H9 (cell line): Measurements from ENCODE around the gene CREB1. TPM values are rescaled to one million over a fixed set of nuclear protein-coding genes. Genes with fewer than 3 reads are reported as not detected.

Experiments
- DNase-seq: peaks from one replicate; pipeline ENCODE4 v3.0.0-alpha.2; 2017
- H2AFZ ChIP-seq: one replicate; pipeline ENCODE4 v1.6.1; 2013; ENCODE audit warnings: mild to moderate bottlenecking, low read length, control low read depth, moderate library complexity
- H2AK5ac ChIP-seq: 2 replicates; pipeline ENCODE4 v1.6.1; 2013; ENCODE audit warnings: low read length, control low read depth, mixed read lengths; ENCODE audit not compliant: insufficient read length
- H2BK120ac ChIP-seq: one replicate; pipeline ENCODE4 v1.6.1; 2013; ENCODE audit warnings: low read depth, mild to moderate bottlenecking, low read length, control low read depth, inconsistent platforms; ENCODE audit not compliant: poor library complexity, severe bottlenecking
- H2BK12ac ChIP-seq: 2 replicates; pipeline ENCODE4 v1.6.1; 2013; ENCODE audit warnings: low read length, control low read depth, mixed read lengths, low read depth; ENCODE audit not compliant: insufficient read length
- H2BK15ac ChIP-seq: 2 replicates; pipeline ENCODE4 v1.6.1; 2013; ENCODE audit warnings: low read depth, low read length, control low read depth
- H2BK20ac ChIP-seq: one replicate; pipeline ENCODE4 v1.6.1; 2013; ENCODE audit warnings: low read depth, mild to moderate bottlenecking, low read length, control low read depth, inconsistent platforms; ENCODE audit not compliant: poor library complexity, severe bottlenecking
- H2BK5ac ChIP-seq: 2 replicates; pipeline ENCODE4 v1.6.1; 2013; ENCODE audit warnings: low read length, control low read depth, mixed read lengths; ENCODE audit not compliant: insufficient read length
- H3K14ac ChIP-seq: 2 replicates; pipeline ENCODE4 v1.6.1; 2013; ENCODE audit warnings: low read length, control low read depth; ENCODE audit not compliant: insufficient read depth
- H3K18ac ChIP-seq: 2 replicates; pipeline ENCODE4 v1.6.1; 2013; ENCODE audit warnings: low read depth, mild to moderate bottlenecking, mixed read lengths, low read length, control low read depth; ENCODE audit not compliant: insufficient read length
- H3K23ac ChIP-seq: 2 replicates; pipeline ENCODE4 v1.6.1; 2013; ENCODE audit warnings: low read length, control low read depth, mixed read lengths, low read depth; ENCODE audit not compliant: insufficient read length
- H3K23me2 ChIP-seq: 2 replicates; pipeline ENCODE4 v1.6.1; 2013; ENCODE audit warnings: low read depth, mild to moderate bottlenecking, mixed read lengths, low read length, control low read depth; ENCODE audit not compliant: insufficient read length, poor library complexity, severe bottlenecking
- H3K27ac ChIP-seq: 2 replicates; pipeline ENCODE4 v1.5.1; 2013; ENCODE audit warnings: low read length, control low read depth, mixed read lengths, low read depth; ENCODE audit not compliant: insufficient read length
- H3K27me3 ChIP-seq: 2 replicates; pipeline ENCODE4 v1.6.1; 2013; ENCODE audit warnings: low read length, control low read depth, inconsistent platforms; ENCODE audit not compliant: insufficient read depth
- H3K4ac ChIP-seq: 2 replicates; pipeline ENCODE4 v1.6.1; 2013; ENCODE audit warnings: low read depth, mild to moderate bottlenecking, control low read depth, inconsistent platforms, low read length, moderate library complexity
- H3K4me1 ChIP-seq: 2 replicates; pipeline ENCODE4 v1.6.1; 2013; ENCODE audit warnings: low read length, control low read depth, inconsistent platforms; ENCODE audit not compliant: insufficient read depth
- H3K4me2 ChIP-seq: 2 replicates; pipeline ENCODE4 v1.6.1; 2013; ENCODE audit warnings: low read length, control low read depth, mixed read lengths; ENCODE audit not compliant: insufficient read length, insufficient read depth
- H3K56ac ChIP-seq: 2 replicates; pipeline ENCODE4 v1.6.1; 2013; ENCODE audit warnings: low read depth, mild to moderate bottlenecking, mixed read lengths, low read length, control low read depth; ENCODE audit not compliant: insufficient read length
- H3K79me1 ChIP-seq: 2 replicates; pipeline ENCODE4 v1.6.1; 2013; ENCODE audit warnings: low read depth, mild to moderate bottlenecking, moderate library complexity, low read length, control low read depth, inconsistent platforms; ENCODE audit not compliant: insufficient read depth, poor library complexity, severe bottlenecking
- H3K79me2 ChIP-seq: 2 replicates; pipeline ENCODE4 v1.6.1; 2013; ENCODE audit warnings: low read length, control low read depth, inconsistent platforms; ENCODE audit not compliant: insufficient read depth
- H3K9ac ChIP-seq: 2 replicates; pipeline ENCODE4 v1.6.1; 2013; ENCODE audit warnings: low read length, control low read depth, mixed read lengths; ENCODE audit not compliant: insufficient read length; ENCODE audit errors: extremely low read depth
- H3K9me3 ChIP-seq: one replicate; pipeline ENCODE4 v1.6.1; 2013; ENCODE audit warnings: low read depth, low read length, inconsistent platforms; ENCODE audit not compliant: control insufficient read depth
- H3T11ph ChIP-seq: one replicate; pipeline ENCODE4 v1.6.1; 2013; ENCODE audit warnings: mild to moderate bottlenecking, low read length, control low read depth, inconsistent platforms
- H4K20me1 ChIP-seq: one replicate; pipeline ENCODE4 v1.6.1; 2013; ENCODE audit not compliant: control insufficient read depth, insufficient read length, insufficient read depth
- H4K5ac ChIP-seq: 2 replicates; pipeline ENCODE4 v1.6.1; 2013; ENCODE audit warnings: low read depth, mild to moderate bottlenecking, mixed read lengths, low read length, control low read depth; ENCODE audit not compliant: insufficient read length
- H4K8ac ChIP-seq: replicated peaks from 2 replicates; pipeline ENCODE4 v1.6.1; 2013; ENCODE audit warnings: low read length, control low read depth, mixed read lengths, low read depth; ENCODE audit not compliant: insufficient read length
- H4K91ac ChIP-seq: 2 replicates; pipeline ENCODE4 v1.6.1; 2013; ENCODE audit warnings: low read depth, mild to moderate bottlenecking, moderate library complexity, mixed read lengths, low read length, control low read depth; ENCODE audit not compliant: insufficient read length
- H3K27ac Mint-ChIP-seq, 3 experiments: 2 replicates in 2 of 3; 3 replicates in 1 of 3; pipeline ENCODE4 v1.8.0; 2020 to 2021; ENCODE audit warnings: mixed read lengths in 3 of 3, mild to moderate bottlenecking in 1 of 3, moderate library complexity in 1 of 3
- H3K27me3 Mint-ChIP-seq: 2 replicates; pipeline ENCODE4 v1.8.0; 2021; ENCODE audit warnings: low read depth, mild to moderate bottlenecking, moderate library complexity, mixed read lengths
- H3K36me3 Mint-ChIP-seq, 3 experiments: 2 replicates in 2 of 3; 3 replicates in 1 of 3; pipeline ENCODE4 v1.8.0; 2020 to 2021; ENCODE audit warnings: low read depth in 3 of 3, mixed read lengths in 3 of 3; ENCODE audit not compliant: insufficient read depth in 1 of 3
- H3K4me1 Mint-ChIP-seq, 2 experiments: 2 replicates each; pipeline ENCODE4 v1.8.0; 2020; ENCODE audit warnings: mixed read lengths in 2 of 2
- H3K4me3 Mint-ChIP-seq, 2 experiments: 2 replicates in 1 of 2; 3 replicates in 1 of 2; pipeline ENCODE4 v1.8.0; 2020 to 2021; ENCODE audit warnings: mild to moderate bottlenecking in 2 of 2, mixed read lengths in 2 of 2, moderate library complexity in 1 of 2
- H3K9me3 Mint-ChIP-seq, 2 experiments: 2 replicates in 1 of 2; 3 replicates in 1 of 2; pipeline ENCODE4 v1.8.0; 2020; ENCODE audit warnings: mild to moderate bottlenecking in 2 of 2, mixed read lengths in 2 of 2, moderate library complexity in 1 of 2
- CTCF ChIP-seq: fragments of 200-600 bp; sonication (generic); conservative IDR thresholded peaks from 3 replicates; pipeline ENCODE4 v1.8.0; 2021; ENCODE audit warnings: antibody characterized with exemption, mild to moderate bottlenecking
- WGBS: extraction: QIAGEN DNeasy Blood & Tissue Kit; methylation state at CpG from one replicate; pipeline ENCODE4 v1.1.7; 2013; ENCODE audit warnings: missing lambda C conversion rate, low lambda C conversion rate, mixed read lengths; ENCODE audit not compliant: insufficient read length; ENCODE audit errors: extremely low coverage; 5-methylcytosine and 5-hydroxymethylcytosine counted together
- total RNA-seq: library from RNA; stranded (reverse); gene quantifications from 2 replicates; pipeline ENCODE4 v1.2.1, GENCODE V29; 2021

The CREB1 gene
- total RNA-seq, 1 experiment from 2014 or later = 103 TPM

DNA sequence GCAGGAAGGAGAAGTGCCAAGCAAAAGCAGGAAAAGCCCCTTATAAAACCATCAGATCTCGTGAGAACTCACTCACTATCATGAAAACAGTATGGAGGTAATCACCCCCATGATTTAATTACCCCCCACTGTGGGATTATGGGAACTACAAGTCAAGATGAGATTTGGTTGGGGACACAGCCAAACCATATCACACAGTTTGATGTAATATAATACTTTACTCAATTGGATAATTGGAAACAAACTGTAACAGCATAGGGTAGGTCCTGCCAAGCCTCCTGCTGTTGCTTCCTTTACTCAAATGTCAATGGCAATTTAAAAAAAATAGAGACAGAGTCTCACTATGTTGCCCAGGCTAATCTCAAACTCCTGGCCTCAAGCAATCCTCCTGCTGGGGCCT, 110.9 kb downstream of the CREB1 start:
- Histone ChIP-seq H4K20me1 (no peaks in the 10 kb centered on the region), H3K56ac (no peak overlapping the region), H3K4ac (no peak overlapping the region), H3T11ph (no peak overlapping the region), H3K27me3 (no peaks in the 10 kb centered on the region), H4K91ac (no peak overlapping the region), H3K79me1 (no peaks in the 10 kb centered on the region), H2BK5ac (no peak overlapping the region), H2BK20ac (no peak overlapping the region), H2BK12ac (no peak overlapping the region), H3K4me1 (no peaks in the 10 kb centered on the region), H3K18ac (no peak overlapping the region), H3K4me2 (no peak overlapping the region), H4K5ac (no peak overlapping the region), H3K23ac (no peak overlapping the region), H2BK15ac (no peak overlapping the region), H4K8ac (no peak overlapping the region), H3K23me2 (no peaks in the 10 kb centered on the region), H3K79me2 (no peaks in the 10 kb centered on the region), H3K9me3 (no peaks in the 10 kb centered on the region), H3K9ac (no peak overlapping the region), H2AFZ (no peak overlapping the region), H3K14ac (no peak overlapping the region), H2AK5ac (no peak overlapping the region), H3K27ac (no peak overlapping the region), H2BK120ac (no peak overlapping the region)
- peaks cover 13 to 17% of the 10 kb centered on the region in 2 experiments; a peak in 4 of 5 replicates for H3K9me3 Mint-ChIP-seq
- H3K4me1 Mint-ChIP-seq = 0 out of 4 replicates have a peak, but pooled peaks cover 0 to 1% of the 10 kb centered on the region in 2 experiments
- no CpG with 5 or more reads among the region's 1 CpG for WGBS
- H3K27me3 Mint-ChIP-seq = no peaks in the 10 kb centered on the region
- H3K36me3 Mint-ChIP-seq = peaks cover 0 to 10% (median 0%) of the 10 kb centered on the region in 3 experiments; a peak in 1 of 7 replicates
- no peak overlapping the region for H3K27ac Mint-ChIP-seq
- H3K4me3 Mint-ChIP-seq = no peak overlapping the region; a peak in 1 of 5 replicates
- DNase-seq = no peak
- TF ChIP-seq CTCF = no peak
